Right atrium auricular region (tissue), 2 donors: ENCODE results near the gene ABCA8. TPM values are rescaled to one million over a fixed set of nuclear protein-coding genes. Genes with fewer than 3 reads are reported as not detected.
A peak's percentile ranks its signal among the peaks of the same experiment; 100 is the strongest.
"Not testable (repeated sequence)": the region's sequence is repeated elsewhere in the genome, so short reads cannot be mapped to it uniquely, and the experiment has no call there.

Experiments
- DNase-seq: peaks from one replicate; pipeline ENCODE4 v3.0.0-alpha.2; 2019; ENCODE audit warnings: low spot score
- H3K27ac ChIP-seq, 2 donors: fragments of 200-600 bp; sonication (generic); 1 replicate in 1 of 2; 2 replicates in 1 of 2; pipeline ENCODE4 v1.5.1; 2016 to 2019
- H3K27me3 ChIP-seq, 2 donors: fragments of 200-600 bp; sonication (generic); one replicate each; pipeline versions ENCODE4 v1.5.1 to v1.6.0; 2017 to 2019
- H3K36me3 ChIP-seq: fragments of 200-600 bp; sonication (generic); one replicate; pipeline ENCODE4 v1.5.1; 2016
- H3K4me1 ChIP-seq, 2 donors: fragments of 200-600 bp; sonication (generic); one replicate each; pipeline versions ENCODE4 v1.5.1 to v1.6.0; 2017 to 2019
- H3K4me3 ChIP-seq, 2 donors: fragments of 200-600 bp; sonication (generic); 1 replicate in 1 of 2; 2 replicates in 1 of 2; pipeline ENCODE4 v1.5.1; 2017 to 2019; ENCODE audit warnings: mild to moderate bottlenecking in 1 of 2, moderate library complexity in 1 of 2
- H3K9me3 ChIP-seq, 2 donors: fragments of 200-600 bp; sonication (generic); one replicate each; pipeline ENCODE4 v1.5.1; 2019
- CTCF ChIP-seq, 2 donors: fragments of 200-600 bp; sonication (generic); IDR thresholded peaks; one replicate each; pipeline ENCODE4 v1.5.1; 2019; ENCODE audit warnings: antibody characterized with exemption in 2 of 2
- total RNA-seq, 2 donors: library from RNA; depleted of rRNA; stranded (reverse); fragments of >200 nt; gene quantifications; one replicate each; pipeline ENCODE4 v1.1.0, GENCODE V29; 2016

The ABCA8 gene
- total RNA-seq, 2 donors from 2014 or later: 59.1 to 65.9 TPM

DNA sequence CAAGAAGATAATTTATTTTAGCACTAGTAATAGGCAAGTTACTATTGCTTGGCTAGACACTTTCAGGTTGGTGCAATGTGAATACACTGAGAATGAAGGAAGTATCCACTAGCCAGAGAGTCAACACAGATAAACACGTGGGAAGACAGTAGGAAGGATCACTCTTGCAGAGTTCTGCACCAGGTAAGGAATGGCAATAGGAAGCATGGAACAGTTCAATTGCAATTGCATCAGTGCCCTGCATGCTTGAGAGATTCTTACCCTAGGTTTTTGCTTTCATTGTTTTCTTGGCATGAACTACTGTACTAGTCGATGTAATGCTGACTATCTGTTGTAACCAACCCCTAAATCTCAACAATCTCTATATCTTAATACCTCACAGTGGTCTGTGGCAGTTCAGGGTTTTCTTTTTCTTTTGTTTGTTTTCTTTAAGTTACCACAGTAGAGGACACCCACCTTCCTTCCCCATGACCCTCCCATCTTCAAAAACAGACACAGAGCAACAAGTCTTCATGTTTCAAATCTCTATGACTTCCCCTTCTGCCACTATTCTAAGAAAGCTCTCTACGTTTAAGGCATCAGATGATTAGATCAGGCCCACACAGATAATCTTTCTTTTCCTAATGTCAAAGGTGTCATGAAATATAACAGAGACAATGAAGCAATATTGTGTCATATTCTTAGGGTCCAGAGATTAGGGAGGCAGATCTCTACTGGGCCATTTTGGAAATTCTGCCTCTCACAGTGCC lies 18.1 kb upstream of the ABCA8 start:
- Histone ChIP-seq H3K9me3 (no peaks in the 10 kb centered on the region), H3K36me3 (peaks cover 6% of the 10 kb centered on the region), H3K4me3 (no peak overlapping the region), H3K4me1 (no peaks in the 10 kb centered on the region), H3K27me3 (no peaks in the 10 kb centered on the region), H3K27ac (no peak overlapping the region)
- DNase-seq: no peak
- TF ChIP-seq CTCF (IDR thresholded peaks at IDR 0.05): no peak

DNA sequence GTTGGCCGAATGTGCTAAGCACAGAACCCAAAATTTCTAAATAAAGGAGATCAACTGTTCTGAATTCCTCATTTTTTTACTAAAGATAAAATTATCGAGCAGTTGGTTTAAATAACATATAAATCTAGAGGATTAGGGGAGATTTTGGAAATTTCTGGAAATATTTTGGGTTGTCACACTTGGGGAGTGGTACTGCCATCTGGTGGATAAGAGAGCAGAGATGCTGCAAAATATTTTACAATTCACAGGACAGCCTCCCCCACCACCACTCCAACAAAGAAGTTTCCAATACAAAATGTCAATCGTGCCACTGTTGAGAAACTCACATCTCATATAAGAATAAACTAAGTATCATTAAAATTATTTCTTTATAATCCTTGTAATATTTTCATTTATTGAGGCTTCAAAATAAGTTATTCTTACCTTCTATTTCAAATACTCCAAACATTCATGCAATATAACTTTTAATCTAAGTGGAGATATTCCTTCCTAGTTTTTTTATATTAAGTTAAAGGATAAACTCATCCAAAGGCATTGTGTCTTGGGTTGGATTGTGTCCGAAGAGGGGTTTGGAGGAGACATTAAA lies 17.0 kb upstream of the ABCA8 start:
- DNase-seq: no peak
- H3K36me3 ChIP-seq: peaks cover 6% of the 10 kb centered on the region
- no peak overlapping the region for H3K4me3 ChIP-seq
- no peak overlapping the region for H3K27ac ChIP-seq
- no peaks in the 10 kb centered on the region for H3K27me3 ChIP-seq
- peak; percentile 50 to 75 for TF ChIP-seq CTCF (IDR thresholded peaks at IDR 0.05)
- H3K9me3 ChIP-seq: no peaks in the 10 kb centered on the region
- no peaks in the 10 kb centered on the region for H3K4me1 ChIP-seq

GRCh38 chr17:68969101-68969500 lies 13.9 kb upstream of the ABCA8 start:
- Histone ChIP-seq H3K4me3 (no peak overlapping the region), H3K4me1 (no peaks in the 10 kb centered on the region), H3K27me3 (no peaks in the 10 kb centered on the region), H3K36me3 (no peaks in the 10 kb centered on the region), H3K27ac (no peak overlapping the region), H3K9me3 (no peaks in the 10 kb centered on the region)
- no peak for DNase-seq
- TF ChIP-seq CTCF (IDR thresholded peaks at IDR 0.05): no peak

DNA sequence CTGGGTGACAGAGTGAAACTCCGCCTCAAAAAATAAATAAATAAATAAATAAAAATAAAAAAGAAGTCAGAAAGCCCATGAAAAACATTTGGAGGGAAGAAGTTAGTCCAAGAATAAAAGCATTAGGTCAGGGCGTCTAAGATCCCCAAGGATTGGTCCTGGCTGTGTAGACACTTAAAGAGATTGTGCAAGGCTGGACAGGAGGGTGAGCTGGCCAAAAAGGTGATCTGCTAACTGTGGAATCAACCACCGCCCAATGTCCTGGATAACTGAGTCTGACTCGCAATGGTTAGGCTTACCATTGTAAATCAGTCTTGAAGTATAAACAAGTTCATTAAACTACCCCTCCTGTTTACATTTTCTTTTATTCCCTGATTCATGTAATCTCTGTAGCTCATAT lies 8.8 kb upstream of the ABCA8 start:
- H3K36me3 ChIP-seq: no peaks in the 10 kb centered on the region
- TF ChIP-seq CTCF (IDR thresholded peaks at IDR 0.05): no peak
- H3K4me3 ChIP-seq: no peak overlapping the region
- H3K27ac ChIP-seq: peak overlapping the region in 1 of 2 donors; percentile 45
- peak; percentile 77 for DNase-seq
- no peaks in the 10 kb centered on the region for H3K9me3 ChIP-seq
- H3K27me3 ChIP-seq: no peaks in the 10 kb centered on the region
- peaks cover 0 to 9% of the 10 kb centered on the region in 2 donors for H3K4me1 ChIP-seq

DNA sequence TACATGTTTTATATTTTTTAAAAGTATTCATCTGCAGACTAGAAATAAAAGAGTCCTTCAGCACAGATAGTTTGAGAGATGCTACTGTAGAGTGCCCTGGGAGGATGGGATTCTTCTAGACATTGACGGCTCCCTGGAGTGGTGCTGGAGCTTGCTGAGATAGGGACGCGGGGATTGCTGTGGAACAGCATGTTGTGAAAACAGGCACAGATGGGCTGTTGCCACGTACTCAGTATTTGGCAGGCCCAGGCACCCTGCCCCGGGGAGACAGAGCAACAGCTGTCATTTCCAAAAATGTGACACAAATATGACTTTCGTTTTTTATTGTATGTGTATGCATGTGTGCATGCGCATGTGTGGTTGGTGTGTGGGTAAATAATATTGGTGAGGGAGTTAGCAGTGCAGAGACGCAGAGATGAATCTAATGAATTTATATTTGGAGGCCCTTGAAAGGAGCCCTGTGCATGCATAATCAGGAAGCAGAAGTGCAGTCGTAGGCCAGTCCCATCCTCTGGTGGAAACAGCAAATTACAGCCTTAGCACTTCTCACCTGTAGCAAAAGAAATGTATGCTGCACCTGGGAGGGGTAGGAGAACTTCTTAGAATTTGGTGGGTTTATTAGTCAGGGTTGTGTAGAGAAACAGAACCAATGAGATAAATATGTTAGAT lies 6.2 kb upstream of the ABCA8 start:
- no peak for DNase-seq
- no peaks in the 10 kb centered on the region for H3K27me3 ChIP-seq
- no peak overlapping the region for H3K4me3 ChIP-seq
- TF ChIP-seq CTCF (IDR thresholded peaks at IDR 0.05): no peak
- no peaks in the 10 kb centered on the region for H3K9me3 ChIP-seq
- peaks cover 0 to 9% of the 10 kb centered on the region in 2 donors for H3K4me1 ChIP-seq
- no peaks in the 10 kb centered on the region for H3K36me3 ChIP-seq
- H3K27ac ChIP-seq: peak overlapping the region in 1 of 2 donors; percentile 12

GRCh38 chr17:68959117-68959516 lies 3.9 kb upstream of the ABCA8 start:
- H3K9me3 ChIP-seq, H3K27me3 ChIP-seq, DNase-seq, H3K27ac ChIP-seq, H3K36me3 ChIP-seq, H3K4me1 ChIP-seq, H3K4me3 ChIP-seq: not testable (repeated sequence)
